Testis (tissue), 3 donors: ENCODE measurements around the gene B3GNT7. TPM values are rescaled to one million over a fixed set of nuclear protein-coding genes. Genes with fewer than 3 reads are reported as not detected.

Source experiments
- DNase-seq: peaks from one replicate; pipeline ENCODE4 v3.0.0-alpha.2; 2019
- H3K27ac ChIP-seq, 2 donors: fragments of 200-600 bp; sonication (generic); one replicate each; pipeline ENCODE4 v1.5.1; 2019
- H3K27me3 ChIP-seq: fragments of 200-600 bp; sonication (generic); one replicate; pipeline ENCODE4 v1.5.1; 2019
- H3K36me3 ChIP-seq: fragments of 200-600 bp; sonication (generic); one replicate; pipeline ENCODE4 v1.5.1; 2017; ENCODE audit warnings: low read depth; ENCODE audit errors: missing control alignments
- H3K4me1 ChIP-seq: fragments of 200-600 bp; sonication (generic); one replicate; pipeline ENCODE4 v1.5.1; 2019
- H3K4me3 ChIP-seq, 2 donors: fragments of 200-600 bp; sonication (generic); one replicate each; pipeline ENCODE4 v1.5.1; 2017 to 2019
- H3K9me3 ChIP-seq: fragments of 200-600 bp; sonication (generic); one replicate; pipeline ENCODE4 v1.5.1; 2017
- POLR2A ChIP-seq: fragments of 450-650 bp; IDR thresholded peaks from one replicate; pipeline ENCODE4 v1.6.1; 2017; ENCODE audit warnings: antibody characterized with exemption, mild to moderate bottlenecking, moderate library complexity
- WGBS, 2 donors: methylation state at CpG; one replicate each; pipeline ENCODE4 v1.1.5; 2018; 5-methylcytosine and 5-hydroxymethylcytosine counted together
- intact Hi-C: fragments of 100-400 bp; cut with DNase I; formaldehyde crosslinking; loops from one replicate; pipeline ENCODE4 v1.15.1; 2023; ENCODE audit warnings: low total_unique reads
- polyA plus RNA-seq: library from polyadenylated mRNA; stranded (reverse); fragments of 350-450 nt; fragmentation: Illumina TruSeq; extraction: RNeasy Lipid Tissue Mini Kit (QIAGEN cat#74804); gene quantifications from one replicate; pipeline ENCODE4 v1.2.3, GENCODE V29; 2014; ENCODE audit warnings: low read depth, low replicate concordance; ENCODE audit not compliant: insufficient read depth
- total RNA-seq, 2 donors: library from RNA; depleted of rRNA; stranded (reverse); fragments of >200 nt; gene quantifications; one replicate each; pipeline ENCODE4 v1.2.3, GENCODE V29; 2016
- TF ChIP-seq, protein P1 (sequence below), 3 experiments: fragments of 450-650 bp in 2 of 3; fragments of 200-600 bp in 1 of 3; sonication (generic) in 1 of 3; IDR thresholded peaks; one replicate each; pipeline ENCODE4 v1.5.1; 2016 to 2019; ENCODE audit warnings: antibody characterized with exemption in 3 of 3, mild to moderate bottlenecking in 2 of 3, moderate library complexity in 1 of 3

Gene B3GNT7
- total and polyA plus RNA-seq, 3 donors from 2014 or later: 2.6 to 5.0 (median 3.3) TPM

DNA sequence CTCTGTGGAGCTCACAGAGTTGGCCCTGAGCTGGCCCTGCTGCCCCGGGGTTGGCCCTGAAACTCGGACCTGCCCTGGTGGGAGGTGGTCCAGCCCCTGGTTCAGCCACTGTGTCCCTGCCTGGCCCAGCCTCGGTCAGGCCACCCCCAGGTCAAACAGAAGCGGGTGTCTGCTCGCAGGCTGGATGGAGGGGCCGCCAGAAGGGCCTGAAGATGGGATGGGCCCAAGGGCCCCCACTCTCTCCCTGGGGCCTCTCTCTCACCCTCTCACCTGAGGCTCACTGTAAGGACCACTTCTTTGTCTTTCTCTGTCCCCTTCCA is 25.1 kb upstream of the B3GNT7 start:
- DNase-seq: no peak
- no peaks in the 10 kb centered on the region for H3K4me1 ChIP-seq
- H3K36me3 ChIP-seq: no peaks in the 10 kb centered on the region
- H3K27me3 ChIP-seq: no peaks in the 10 kb centered on the region
- 88% methylated on average over 6 of the region's 6 CpGs for WGBS, 2 donors
- no peak overlapping the region for H3K4me3 ChIP-seq
- intact Hi-C loops: no loop called here
- no peak overlapping the region for H3K27ac ChIP-seq
- no peak for TF ChIP-seq POLR2A
- TF ChIP-seq, protein P1, sequence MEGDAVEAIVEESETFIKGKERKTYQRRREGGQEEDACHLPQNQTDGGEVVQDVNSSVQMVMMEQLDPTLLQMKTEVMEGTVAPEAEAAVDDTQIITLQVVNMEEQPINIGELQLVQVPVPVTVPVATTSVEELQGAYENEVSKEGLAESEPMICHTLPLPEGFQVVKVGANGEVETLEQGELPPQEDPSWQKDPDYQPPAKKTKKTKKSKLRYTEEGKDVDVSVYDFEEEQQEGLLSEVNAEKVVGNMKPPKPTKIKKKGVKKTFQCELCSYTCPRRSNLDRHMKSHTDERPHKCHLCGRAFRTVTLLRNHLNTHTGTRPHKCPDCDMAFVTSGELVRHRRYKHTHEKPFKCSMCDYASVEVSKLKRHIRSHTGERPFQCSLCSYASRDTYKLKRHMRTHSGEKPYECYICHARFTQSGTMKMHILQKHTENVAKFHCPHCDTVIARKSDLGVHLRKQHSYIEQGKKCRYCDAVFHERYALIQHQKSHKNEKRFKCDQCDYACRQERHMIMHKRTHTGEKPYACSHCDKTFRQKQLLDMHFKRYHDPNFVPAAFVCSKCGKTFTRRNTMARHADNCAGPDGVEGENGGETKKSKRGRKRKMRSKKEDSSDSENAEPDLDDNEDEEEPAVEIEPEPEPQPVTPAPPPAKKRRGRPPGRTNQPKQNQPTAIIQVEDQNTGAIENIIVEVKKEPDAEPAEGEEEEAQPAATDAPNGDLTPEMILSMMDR (IDR thresholded peaks at IDR 0.05): no peak
- no peaks in the 10 kb centered on the region for H3K9me3 ChIP-seq

DNA sequence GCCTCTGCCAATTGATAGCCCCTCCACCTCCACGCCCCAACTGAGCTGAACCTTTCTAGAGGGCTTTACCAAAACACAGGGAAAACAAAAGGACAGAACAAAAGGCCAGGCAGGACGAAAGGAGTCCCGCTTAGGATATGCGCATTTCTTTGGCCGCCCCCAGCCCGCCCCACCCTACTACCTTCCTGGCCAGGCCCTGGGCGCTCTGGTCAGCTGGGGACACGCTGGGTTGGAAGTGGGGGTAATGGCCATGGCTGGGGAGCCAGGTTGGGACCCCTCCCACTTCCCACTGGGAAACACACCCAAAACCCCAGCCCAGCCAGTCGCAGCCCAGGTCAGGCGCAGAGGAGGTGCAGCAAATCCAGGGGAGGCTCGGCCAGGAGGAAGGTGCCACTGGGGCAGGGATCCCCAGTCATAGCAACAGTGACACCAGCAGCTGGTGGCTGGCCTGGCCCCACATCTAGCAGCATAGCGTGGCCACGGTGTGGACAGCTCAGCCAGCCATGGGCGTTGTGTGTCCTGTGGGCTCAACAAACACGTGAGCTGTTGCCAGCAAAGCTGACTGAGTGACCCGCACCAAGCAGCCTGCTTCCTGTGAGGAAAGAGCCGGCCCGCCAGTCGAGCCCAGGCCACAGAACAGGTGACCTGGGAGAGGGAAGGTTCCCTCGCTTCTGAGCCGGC is 24.6 kb upstream of the B3GNT7 start:
- intact Hi-C loops: no loop called here
- WGBS, 2 donors: 95 to 98% methylated on average over 9 to 21 of the region's 21 CpGs
- no peak overlapping the region for H3K27ac ChIP-seq
- no peaks in the 10 kb centered on the region for H3K36me3 ChIP-seq
- no peaks in the 10 kb centered on the region for H3K27me3 ChIP-seq
- no peak overlapping the region for H3K4me3 ChIP-seq
- no peak for TF ChIP-seq POLR2A
- TF ChIP-seq, protein P1 (IDR thresholded peaks at IDR 0.05): no peak
- H3K4me1 ChIP-seq: no peaks in the 10 kb centered on the region
- H3K9me3 ChIP-seq: no peaks in the 10 kb centered on the region
- DNase-seq: no peak

DNA sequence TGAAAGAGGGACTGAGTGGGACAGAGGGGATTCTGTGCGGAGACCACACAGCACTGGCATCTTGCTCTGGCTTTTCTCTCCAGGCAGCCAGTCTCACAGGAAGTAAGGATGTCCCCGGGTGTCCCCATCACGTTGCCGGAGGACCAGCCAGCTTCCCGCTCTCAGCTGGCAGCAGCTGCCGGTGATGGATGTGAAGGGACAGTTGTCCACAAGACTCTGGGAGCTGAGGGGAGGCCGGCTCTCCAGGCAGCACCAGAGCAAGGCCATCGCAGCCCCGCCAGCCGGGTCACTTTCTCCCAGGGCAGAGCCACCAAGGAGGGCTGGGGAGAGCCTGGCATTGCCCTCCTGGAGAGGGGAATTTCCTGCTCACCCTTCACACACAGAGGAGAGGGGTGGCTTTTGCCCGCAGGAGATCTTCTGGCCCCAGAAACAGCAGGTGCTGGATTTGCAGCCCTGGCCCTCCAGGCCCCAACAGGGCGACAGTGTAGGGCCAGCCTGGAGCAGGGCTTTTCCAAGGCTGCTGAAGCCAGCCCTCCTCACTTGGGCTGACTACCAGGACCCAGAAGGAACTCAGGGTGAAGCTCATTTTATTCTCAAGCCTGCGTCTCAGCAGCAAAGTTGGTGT is 24.0 kb upstream of the B3GNT7 start:
- H3K27ac ChIP-seq: no peak overlapping the region
- DNase-seq: no peak
- intact Hi-C loops: no loop called here
- H3K4me3 ChIP-seq: no peak overlapping the region
- no peaks in the 10 kb centered on the region for H3K4me1 ChIP-seq
- WGBS, 2 donors: 87 to 92% methylated on average over 8 to 13 of the region's 13 CpGs
- TF ChIP-seq, protein P1 (IDR thresholded peaks at IDR 0.05): no peak
- no peak for TF ChIP-seq POLR2A
- H3K27me3 ChIP-seq: no peaks in the 10 kb centered on the region
- no peaks in the 10 kb centered on the region for H3K36me3 ChIP-seq
- no peaks in the 10 kb centered on the region for H3K9me3 ChIP-seq

GRCh38 chr2:231372326-231372725 is 23.2 kb upstream of the B3GNT7 start:
- 89 to 91% methylated on average over 7 of the region's 7 CpGs for WGBS, 2 donors
- intact Hi-C loops: no loop called here
- no peaks in the 10 kb centered on the region for H3K4me1 ChIP-seq

More at GRCh38 chr2:231372326-231372725, 23.2 kb upstream of the B3GNT7 start:
- no peak overlapping the region for H3K27ac ChIP-seq
- TF ChIP-seq POLR2A: no peak
- TF ChIP-seq, protein P1 (IDR thresholded peaks at IDR 0.05): no peak
- no peaks in the 10 kb centered on the region for H3K27me3 ChIP-seq
- H3K9me3 ChIP-seq: no peaks in the 10 kb centered on the region
- DNase-seq: no peak
- no peak overlapping the region for H3K4me3 ChIP-seq
- no peaks in the 10 kb centered on the region for H3K36me3 ChIP-seq
